Keratinocyte (primary cell): ENCODE measurements around the gene POLR1B. TPM values are rescaled to one million over a fixed set of nuclear protein-coding genes. Genes with fewer than 3 reads are reported as not detected.
"Not testable (repeated sequence)": the region's sequence is repeated elsewhere in the genome, so short reads cannot be mapped to it uniquely, and the experiment has no call there.

Experiments
- DNase-seq: peaks from one replicate; pipeline ENCODE4 v3.0.0-alpha.2; 2011; ENCODE audit warnings: low read depth, missing footprints, low spot score
- FAIRE-seq: peaks from 2 replicates; lab custom pipeline; 2011; peaks lifted over from hg19 to GRCh38; lab: Jason Lieb, UNC
- H2AFZ ChIP-seq: 2 replicates; pipeline ENCODE4 v1.6.0; 2012; ENCODE audit warnings: low read length, control low read depth, inconsistent platforms; ENCODE audit not compliant: control insufficient read depth
- H3K27ac ChIP-seq: 2 replicates; pipeline ENCODE4 v1.5.1; 2011; ENCODE audit warnings: low read length; ENCODE audit not compliant: control insufficient read depth, insufficient read depth
- H3K27me3 ChIP-seq: 3 replicates; pipeline ENCODE4 v1.6.0; 2011; ENCODE audit warnings: low read length; ENCODE audit not compliant: control insufficient read depth, insufficient read depth; ENCODE audit errors: extremely low read depth
- H3K36me3 ChIP-seq, 2 experiments: 2 replicates in 1 of 2; 3 replicates in 1 of 2; pipeline ENCODE4 v1.5.1; 2011; ENCODE audit warnings: low read length in 2 of 2, mild to moderate bottlenecking in 1 of 2; ENCODE audit not compliant: control insufficient read depth in 2 of 2, insufficient read depth in 2 of 2; ENCODE audit errors: extremely low read depth in 1 of 2
- H3K4me1 ChIP-seq: 3 replicates; pipeline ENCODE4 v1.5.1; 2011; ENCODE audit warnings: low read length; ENCODE audit not compliant: control insufficient read depth, insufficient read depth; ENCODE audit errors: extremely low read depth
- H3K4me2 ChIP-seq: 3 replicates; pipeline ENCODE4 v1.6.0; 2011; ENCODE audit warnings: low read depth, low read length; ENCODE audit not compliant: control insufficient read depth, insufficient read depth; ENCODE audit errors: extremely low read depth
- H3K4me3 ChIP-seq, 3 experiments: fragments of 200-600 bp in 1 of 3; sonication (generic) in 1 of 3; 2 replicates in 2 of 3; 3 replicates in 1 of 3; pipeline ENCODE4 v1.5.1; 2011 to 2016; ENCODE audit warnings: low read length in 3 of 3, mild to moderate bottlenecking in 3 of 3, control low read depth in 2 of 3, inconsistent platforms in 1 of 3, low read depth in 1 of 3, mixed read lengths in 1 of 3, mixed run types in 1 of 3, moderate library complexity in 1 of 3; ENCODE audit not compliant: control insufficient read depth in 2 of 3, insufficient read depth in 2 of 3; ENCODE audit errors: extremely low read depth in 1 of 3
- H3K79me2 ChIP-seq: 2 replicates; pipeline ENCODE4 v1.6.0; 2012; ENCODE audit warnings: low read length; ENCODE audit not compliant: control insufficient read depth, insufficient read depth
- H3K9ac ChIP-seq: 3 replicates; pipeline ENCODE4 v1.6.0; 2011; ENCODE audit warnings: low read length; ENCODE audit not compliant: control insufficient read depth, insufficient read depth; ENCODE audit errors: extremely low read depth
- H3K9me1 ChIP-seq: 3 replicates; pipeline ENCODE4 v1.6.0; 2011; ENCODE audit warnings: low read length; ENCODE audit not compliant: control insufficient read depth, insufficient read depth; ENCODE audit errors: extremely low read depth
- H3K9me3 ChIP-seq: 2 replicates; pipeline ENCODE4 v1.5.1; 2012; ENCODE audit warnings: low read depth, low read length; ENCODE audit not compliant: control insufficient read depth
- H4K20me1 ChIP-seq: 3 replicates; pipeline ENCODE4 v1.6.0; 2011; ENCODE audit warnings: low read length; ENCODE audit not compliant: control insufficient read depth, insufficient read depth; ENCODE audit errors: extremely low read depth
- CTCF ChIP-seq, 3 experiments: IDR thresholded peaks in 1 of 3; conservative IDR thresholded peaks in 1 of 3; optimal IDR thresholded peaks in 1 of 3; 2 replicates in 2 of 3; 3 replicates in 1 of 3; pipeline versions ENCODE3 to v1.5.1; 2011; ENCODE audit warnings: low read length in 3 of 3, mild to moderate bottlenecking in 3 of 3, moderate library complexity in 2 of 3, control low read depth in 1 of 3, inconsistent platforms in 1 of 3; ENCODE audit not compliant: insufficient read depth in 2 of 3; ENCODE audit errors: extremely low read depth in 1 of 3
- EZH2 ChIP-seq: IDR thresholded peaks from one replicate; pipeline ENCODE4 v1.6.1; 2012; ENCODE audit warnings: inconsistent platforms, mild to moderate bottlenecking, low read length, moderate library complexity
- dilution Hi-C: fragments of 300-500 bp; cut with MboI; formaldehyde crosslinking; loops from one replicate; pipeline ENCODE4 v1.7.0; 2020; ENCODE audit warnings: low sequenced_read_pairs; ENCODE audit not compliant: extremely low pct_ligation_motif_present
- polyA plus RNA-seq, 5 experiments: library from polyadenylated mRNA; depleted of rRNA in 3 of 5; stranded (reverse) in 3 of 5; stranded (forward) in 1 of 5; unstranded in 1 of 5; fragments of >200 nt; gene quantifications; 1 replicate in 1 of 5; 2 replicates in 3 of 5; 3 replicates in 1 of 5; pipeline versions ENCODE4 v1.2.1 to v1.2.3, GENCODE V29; 2011 to 2012; ENCODE audit warnings: missing spikeins in 2 of 5, low read depth in 1 of 5, low replicate concordance in 1 of 5

Gene POLR1B
- polyA plus RNA-seq, 1 donor (not counting 4 experiments of a cell fraction or from before 2014, with no cell fraction given) = 31.9 TPM

- Histone ChIP-seq H4K20me1 (no peaks in the 10 kb centered on the region), H3K4me2 (no peak overlapping the region), H3K27me3 (no peaks in the 10 kb centered on the region), H3K79me2 (no peaks in the 10 kb centered on the region), H3K4me1 (no peaks in the 10 kb centered on the region), H3K9ac (no peak overlapping the region), H2AFZ (no peak overlapping the region), H3K27ac (no peak overlapping the region), H3K36me3 (no peaks in the 10 kb centered on the region), H3K9me1 (no peaks in the 10 kb centered on the region), H3K9me3 (no peaks in the 10 kb centered on the region), H3K4me3 (no peak overlapping the region)
- DNase-seq (no peak), FAIRE-seq (no peak)
- dilution Hi-C loops = no loop called here
- TF ChIP-seq CTCF (optimal IDR thresholded peaks at IDR 0.05 in 1 of 3, IDR thresholded peaks at IDR 0.05 in 1 of 3, conservative IDR thresholded peaks at IDR 0.05 in 1 of 3; ENCODE audit: extremely low read depth in 1 of 3, insufficient read depth in 2 of 3, low read length in 3 of 3) = no peak
- TF ChIP-seq EZH2 = no peak
Measured at GRCh38 chr2:112614201-112614840, 72.1 kb downstream of the POLR1B start.

GRCh38 chr2:112615051-112615450, 72.8 kb downstream of the POLR1B start:
- no peak overlapping the region for H3K9ac ChIP-seq
- dilution Hi-C loops = no loop called here
- FAIRE-seq = no peak
- TF ChIP-seq CTCF (optimal IDR thresholded peaks at IDR 0.05 in 1 of 3, IDR thresholded peaks at IDR 0.05 in 1 of 3, conservative IDR thresholded peaks at IDR 0.05 in 1 of 3; ENCODE audit: extremely low read depth in 1 of 3, insufficient read depth in 2 of 3, low read length in 3 of 3) = no peak
- TF ChIP-seq EZH2 = no peak
- no peaks in the 10 kb centered on the region for H3K36me3 ChIP-seq
- no peaks in the 10 kb centered on the region for H3K4me1 ChIP-seq
- no peak overlapping the region for H3K4me2 ChIP-seq
- H2AFZ ChIP-seq = no peak overlapping the region
- H3K27ac ChIP-seq = no peak overlapping the region
- no peaks in the 10 kb centered on the region for H3K27me3 ChIP-seq
- no peaks in the 10 kb centered on the region for H3K9me3 ChIP-seq
- H3K79me2 ChIP-seq = no peaks in the 10 kb centered on the region
- no peaks in the 10 kb centered on the region for H3K9me1 ChIP-seq
- no peak overlapping the region for H3K4me3 ChIP-seq
- no peak for DNase-seq
- no peaks in the 10 kb centered on the region for H4K20me1 ChIP-seq

- H3K9ac ChIP-seq, H3K4me3 ChIP-seq, H3K9me1 ChIP-seq, H3K4me1 ChIP-seq, H3K27me3 ChIP-seq, FAIRE-seq, H3K9me3 ChIP-seq, DNase-seq, H3K4me2 ChIP-seq, H2AFZ ChIP-seq, H3K36me3 ChIP-seq, H3K27ac ChIP-seq, H4K20me1 ChIP-seq, H3K79me2 ChIP-seq, dilution Hi-C loops: not testable (repeated sequence)
Measured at GRCh38 chr2:112615798-112616197, 73.5 kb downstream of the POLR1B start.
